Measurements from ENCODE around the gene FER1L5. TPM values are rescaled to one million over a fixed set of nuclear protein-coding genes. Genes with fewer than 3 reads are reported as not detected.

The FER1L5 gene
- total RNA-seq, 4 donors from 2014 or later: not detected

DNA sequence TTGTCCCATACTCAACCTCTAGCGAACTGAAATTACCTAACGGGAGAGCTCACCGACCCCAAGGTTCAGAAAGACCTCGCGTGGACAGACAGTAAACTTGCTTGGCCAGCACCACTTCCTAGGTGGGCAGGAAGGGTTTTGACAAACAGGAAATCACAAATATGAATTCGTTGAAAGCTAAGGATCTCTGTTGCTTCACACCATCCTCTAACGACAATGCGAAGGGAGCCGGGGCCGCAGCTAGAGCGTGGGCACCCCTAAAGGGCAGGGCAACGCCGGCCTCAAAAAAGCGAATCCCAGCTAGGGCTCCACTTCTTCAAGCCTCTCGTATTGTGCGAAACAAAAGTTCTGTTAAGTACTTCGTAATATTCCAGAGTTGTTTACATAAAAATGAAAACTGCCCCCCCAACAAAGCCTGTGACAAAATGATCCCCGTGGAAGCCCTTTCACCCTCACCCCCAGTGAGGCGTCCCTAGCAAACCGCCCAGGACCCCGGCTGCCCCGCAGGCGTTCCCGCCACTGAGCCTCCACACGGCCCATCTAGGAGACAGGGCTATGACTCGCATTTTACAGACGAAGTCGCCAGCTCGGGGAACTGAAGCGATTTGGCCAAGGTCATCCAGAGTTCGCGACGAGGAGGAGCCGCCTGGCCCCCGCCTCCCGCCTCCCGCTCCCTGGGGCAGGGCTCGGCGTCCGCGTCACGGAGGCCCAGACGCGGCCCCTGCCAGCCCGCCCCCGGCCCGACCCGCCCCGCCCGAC is 5.0 kb upstream of the FER1L5 start:
- TF ChIP-seq, protein P1, sequence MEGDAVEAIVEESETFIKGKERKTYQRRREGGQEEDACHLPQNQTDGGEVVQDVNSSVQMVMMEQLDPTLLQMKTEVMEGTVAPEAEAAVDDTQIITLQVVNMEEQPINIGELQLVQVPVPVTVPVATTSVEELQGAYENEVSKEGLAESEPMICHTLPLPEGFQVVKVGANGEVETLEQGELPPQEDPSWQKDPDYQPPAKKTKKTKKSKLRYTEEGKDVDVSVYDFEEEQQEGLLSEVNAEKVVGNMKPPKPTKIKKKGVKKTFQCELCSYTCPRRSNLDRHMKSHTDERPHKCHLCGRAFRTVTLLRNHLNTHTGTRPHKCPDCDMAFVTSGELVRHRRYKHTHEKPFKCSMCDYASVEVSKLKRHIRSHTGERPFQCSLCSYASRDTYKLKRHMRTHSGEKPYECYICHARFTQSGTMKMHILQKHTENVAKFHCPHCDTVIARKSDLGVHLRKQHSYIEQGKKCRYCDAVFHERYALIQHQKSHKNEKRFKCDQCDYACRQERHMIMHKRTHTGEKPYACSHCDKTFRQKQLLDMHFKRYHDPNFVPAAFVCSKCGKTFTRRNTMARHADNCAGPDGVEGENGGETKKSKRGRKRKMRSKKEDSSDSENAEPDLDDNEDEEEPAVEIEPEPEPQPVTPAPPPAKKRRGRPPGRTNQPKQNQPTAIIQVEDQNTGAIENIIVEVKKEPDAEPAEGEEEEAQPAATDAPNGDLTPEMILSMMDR (IDR thresholded peaks at IDR 0.05; ENCODE audit: low read depth): no peak

DNA sequence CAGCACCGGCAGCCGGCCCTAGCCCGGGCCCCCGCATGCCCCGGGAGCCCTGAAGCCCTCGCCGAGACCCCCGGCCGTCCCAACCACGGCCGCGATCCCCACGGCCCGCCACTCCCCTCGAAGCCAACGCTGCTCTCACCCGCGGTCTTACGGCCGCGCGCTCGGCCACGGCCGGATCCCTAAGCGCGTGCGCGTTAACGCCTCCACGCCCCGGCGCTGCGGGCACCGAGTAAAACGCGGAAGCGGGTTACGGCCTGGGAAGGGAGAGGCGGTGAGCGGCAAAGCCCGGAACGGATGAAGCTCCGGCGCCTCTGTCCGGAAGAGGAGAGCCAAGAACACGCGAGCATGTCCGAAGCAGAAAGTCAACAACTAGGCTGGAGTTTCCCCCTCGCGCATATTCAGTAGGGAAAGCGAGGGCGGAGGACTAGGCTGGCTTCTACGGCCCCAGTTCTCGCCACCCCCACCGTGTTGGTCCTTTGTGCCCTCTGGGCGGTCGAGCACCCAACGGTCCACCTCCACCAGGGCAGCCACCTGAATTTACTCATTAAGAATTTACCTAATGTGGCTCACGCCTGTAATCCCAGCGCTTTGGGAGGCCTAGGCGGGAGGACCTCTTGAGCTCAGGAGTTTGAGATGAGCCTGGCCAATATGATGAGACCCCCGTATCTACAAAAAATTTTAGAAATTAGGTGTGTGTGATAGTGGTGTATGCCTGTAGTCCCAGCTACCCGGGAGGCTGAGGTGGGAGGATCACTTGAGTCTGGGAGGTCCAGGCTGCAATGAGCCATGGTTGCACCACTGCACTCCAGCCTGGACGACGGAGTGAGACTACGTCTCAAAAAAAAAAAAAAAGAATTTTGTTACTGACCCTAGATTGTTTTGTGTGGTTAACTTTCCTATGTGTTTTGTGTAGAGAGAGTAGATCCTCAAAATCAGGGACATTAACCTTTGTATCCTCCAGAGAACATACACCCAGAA is 4.1 kb upstream of the FER1L5 start, which contains the start of gene KANSL3:
TSS of gene KANSL3 (minus strand) at position 169 of the 978 bp plus-strand sequence. CDS start 1,177 bp downstream, outside the sequence.
- TF ChIP-seq, protein P1 (IDR thresholded peaks at IDR 0.05; ENCODE audit: low read depth): no peak

DNA sequence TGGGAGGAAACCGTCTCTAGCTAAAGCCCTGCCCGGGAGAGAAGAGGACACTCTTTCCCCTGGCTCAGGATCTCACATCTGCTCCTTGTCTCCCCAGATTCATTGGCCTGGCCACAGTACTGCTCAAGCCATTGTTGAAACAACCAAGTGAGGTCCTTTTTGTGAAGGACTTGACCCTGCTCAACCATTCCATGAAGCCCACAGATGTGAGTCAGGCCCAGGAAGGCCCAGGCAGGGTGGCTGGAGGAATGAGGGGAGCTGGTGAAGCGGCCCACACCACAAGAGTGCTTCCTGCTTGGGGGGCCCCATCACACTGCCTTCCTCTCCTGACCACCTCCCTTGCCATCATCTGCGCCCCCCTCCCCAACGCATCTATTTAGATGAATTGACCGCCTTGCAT is 5.1 kb downstream of the FER1L5 start:
- TF ChIP-seq, protein P1 (IDR thresholded peaks at IDR 0.05; ENCODE audit: low read depth): no peak

DNA sequence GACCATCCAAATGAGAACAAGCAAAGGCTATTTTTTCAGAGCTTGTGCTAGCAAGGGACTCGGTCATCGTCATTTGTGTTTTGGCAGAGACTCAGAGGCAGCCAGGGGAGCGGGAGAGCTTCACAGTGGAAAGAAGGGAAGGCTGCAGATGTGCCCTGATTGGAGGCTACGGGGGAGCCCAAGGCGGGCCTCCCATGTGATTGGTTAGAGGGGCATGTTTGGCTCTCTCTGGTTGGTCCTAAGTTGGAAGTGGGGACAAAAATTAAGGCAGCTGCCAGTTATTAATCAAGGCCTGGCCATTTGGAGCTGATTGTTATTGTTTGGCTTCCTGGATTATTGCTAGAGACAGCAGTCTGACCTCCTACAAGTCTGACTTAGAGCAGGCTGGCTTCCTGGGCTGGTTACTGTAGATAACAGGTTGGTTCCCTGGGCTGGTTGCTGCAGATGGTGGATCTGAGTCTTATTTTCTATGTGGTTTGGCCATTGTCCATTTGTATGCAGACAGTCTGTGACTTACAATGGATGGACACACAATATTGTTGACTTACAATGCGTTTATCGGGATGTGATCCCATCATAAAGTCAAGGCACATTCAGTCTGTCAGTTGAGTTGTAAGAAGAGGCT is 5.9 kb downstream of the FER1L5 start:
- TF ChIP-seq, protein P1 (IDR thresholded peaks at IDR 0.05; ENCODE audit: low read depth): no peak

DNA sequence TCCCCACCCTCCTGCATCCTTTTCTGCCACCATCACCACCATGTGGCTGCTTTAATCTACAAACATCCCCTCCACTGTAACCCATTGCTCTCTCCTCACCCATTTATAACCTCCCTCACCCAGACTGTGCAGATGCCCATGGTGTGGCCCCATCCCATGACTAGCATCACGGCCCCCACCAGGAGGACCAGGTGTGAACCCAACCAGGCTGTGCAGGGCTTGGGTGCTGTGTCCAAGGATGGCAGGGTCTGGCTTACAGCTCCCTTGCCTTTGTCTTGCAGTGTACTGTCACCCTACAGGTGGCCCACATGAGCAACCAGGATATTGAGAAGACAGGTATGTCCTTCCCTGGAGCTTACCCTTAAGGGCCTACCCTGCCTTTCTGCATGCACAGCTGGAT is 6.8 kb downstream of the FER1L5 start:
- TF ChIP-seq, protein P1 (IDR thresholded peaks at IDR 0.05; ENCODE audit: low read depth): no peak

DNA sequence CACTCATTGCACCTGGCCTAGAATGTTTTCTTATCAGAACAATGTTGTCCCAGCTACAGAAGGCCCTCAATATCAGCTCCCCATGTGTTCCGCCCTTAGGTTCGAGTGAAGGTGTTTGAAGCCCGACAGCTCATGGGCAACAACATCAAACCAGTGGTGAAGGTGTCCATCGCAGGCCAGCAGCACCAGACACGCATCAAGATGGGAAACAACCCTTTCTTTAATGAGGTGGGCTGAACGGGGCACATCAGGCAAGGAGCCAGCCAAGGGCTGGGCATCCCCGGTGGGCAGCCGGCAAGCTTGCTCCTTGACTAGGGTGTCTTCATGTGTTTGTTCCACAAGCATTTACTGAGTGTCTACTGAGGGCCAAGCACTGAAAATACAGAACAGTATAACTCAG is 9.2 kb downstream of the FER1L5 start:
- TF ChIP-seq, protein P1 (IDR thresholded peaks at IDR 0.05; ENCODE audit: low read depth): no peak
